G401 (cell line): ENCODE data around the gene USP17L13. TPM values are rescaled to one million over a fixed set of nuclear protein-coding genes. Genes with fewer than 3 reads are reported as not detected.
A peak's percentile ranks its signal among the peaks of the same experiment; 100 is the strongest.
"Not testable (repeated sequence)": the region's sequence is repeated elsewhere in the genome, so short reads cannot be mapped to it uniquely, and the experiment has no call there.

Experiments
- DNase-seq: peaks from one replicate; pipeline ENCODE4 v3.0.0-alpha.2; 2015; ENCODE audit warnings: low spot score
- in situ Hi-C: cut with HindIII; loops from 2 replicates; pipeline ENCODE4 v1.10.0; 2016; ENCODE audit warnings: low sequenced_read_pairs, mixed read lengths
- total RNA-seq: library from RNA; depleted of rRNA; stranded (reverse); fragments of >200 nt; shearing (Covaris generic); gene quantifications from 2 replicates; pipeline ENCODE4 v1.2.3, GENCODE V29; 2014; rRNA removed

USP17L13 gene
- not detected in 2 replicates for total RNA-seq

- DNase-seq, in situ Hi-C loops: not testable (repeated sequence)
Measured at GRCh38 chr4:9224596-9224995, at the start of gene USP17L13. USP17L13 (plus strand) TSS chr4:9224896; CDS start chr4:9224896, 0 bp downstream.

DNA sequence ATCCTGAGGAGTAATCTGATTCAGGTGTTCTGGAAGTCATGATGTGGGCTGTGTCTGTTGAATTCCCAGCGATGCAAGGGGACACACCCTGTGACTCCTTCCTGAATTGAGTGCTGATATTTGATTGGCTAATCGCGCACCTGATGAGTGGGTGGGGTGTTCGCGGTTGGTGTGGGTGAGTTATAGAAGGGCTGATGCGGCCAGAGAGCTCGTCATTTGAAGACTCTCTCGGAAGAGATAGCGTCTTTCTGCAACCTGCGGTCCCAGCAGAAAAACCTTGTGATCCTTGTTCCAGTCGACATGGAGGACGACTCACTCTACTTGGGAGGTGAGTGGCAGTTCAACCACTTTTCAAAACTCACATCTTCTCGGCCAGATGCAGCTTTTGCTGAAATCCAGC is 14.3 kb upstream of the USP17L13 start, which contains the start of gene USP17L10:
Gene USP17L10 (plus strand): TSS at position 301 of the 400 bp plus-strand sequence. CDS start 0 bp downstream, at position 301.
- DNase-seq, in situ Hi-C loops: not testable (repeated sequence)

GRCh38 chr4:9214701-9215100 is 10.0 kb upstream of the USP17L13 start:
- in situ Hi-C loops, DNase-seq: not testable (repeated sequence)

DNA sequence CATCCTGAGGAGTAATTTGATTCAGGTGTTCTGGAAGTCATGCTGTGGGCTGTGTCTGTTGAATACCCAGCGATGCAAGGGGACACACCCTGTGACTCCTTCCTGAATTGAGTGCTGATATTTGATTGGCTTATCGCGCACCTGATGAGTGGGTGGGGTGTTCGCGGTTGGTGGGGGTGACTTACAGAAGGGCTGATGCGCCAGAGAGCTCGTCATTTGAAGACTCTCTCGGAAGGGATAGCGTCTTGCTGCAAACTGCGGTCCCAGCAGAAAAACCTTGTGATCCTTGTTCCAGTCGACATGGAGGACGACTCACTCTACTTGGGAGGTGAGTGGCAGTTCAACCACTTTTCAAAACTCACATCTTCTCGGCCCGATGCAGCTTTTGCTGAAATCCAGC is 9.6 kb upstream of the USP17L13 start, which contains the start of gene USP17L11:
Gene USP17L11 (plus strand): TSS at position 301 of the 400 bp plus-strand sequence. CDS start 0 bp downstream, at position 301.
- in situ Hi-C loops, DNase-seq: not testable (repeated sequence)

DNA sequence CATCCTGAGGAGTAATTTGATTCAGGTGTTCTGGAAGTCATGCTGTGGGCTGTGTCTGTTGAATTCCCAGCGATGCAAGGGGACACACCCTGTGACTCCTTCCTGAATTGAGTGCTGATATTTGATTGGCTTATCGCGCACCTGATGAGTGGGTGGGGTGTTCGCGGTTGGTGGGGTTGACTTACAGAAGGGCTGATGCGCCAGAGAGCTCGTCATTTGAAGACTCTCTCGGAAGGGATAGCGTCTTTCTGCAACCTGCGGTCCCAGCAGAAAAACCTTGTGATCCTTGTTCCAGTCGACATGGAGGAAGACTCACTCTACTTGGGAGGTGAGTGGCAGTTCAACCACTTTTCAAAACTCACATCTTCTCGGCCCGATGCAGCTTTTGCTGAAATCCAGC is 4.8 kb upstream of the USP17L13 start, which contains the start of gene USP17L12:
Gene USP17L12 (plus strand): TSS at position 301 of the 400 bp plus-strand sequence. CDS start 0 bp downstream, at position 301.
- in situ Hi-C loops, DNase-seq: not testable (repeated sequence)

- in situ Hi-C loops, DNase-seq: not testable (repeated sequence)
Measured at GRCh38 chr4:9230249-9230648, 5.6 kb downstream of the USP17L13 start.

- in situ Hi-C loops, DNase-seq: not testable (repeated sequence)
Measured at GRCh38 chr4:9234085-9234484, 9.4 kb downstream of the USP17L13 start, which contains the start of gene USP17L15. USP17L15 (plus strand) TSS chr4:9234385; CDS start chr4:9234385, 0 bp downstream.

- DNase-seq, result peak; percentile 0
- in situ Hi-C loops, result not testable (repeated sequence)
Measured at GRCh38 chr4:9238461-9238860, 13.8 kb downstream of the USP17L13 start.

- DNase-seq, in situ Hi-C loops: not testable (repeated sequence)
Measured at GRCh38 chr4:9243579-9243978, 18.9 kb downstream of the USP17L13 start, which contains the start of gene USP17L17. USP17L17 (plus strand) TSS chr4:9243879; CDS start chr4:9243879, 0 bp downstream.

DNA sequence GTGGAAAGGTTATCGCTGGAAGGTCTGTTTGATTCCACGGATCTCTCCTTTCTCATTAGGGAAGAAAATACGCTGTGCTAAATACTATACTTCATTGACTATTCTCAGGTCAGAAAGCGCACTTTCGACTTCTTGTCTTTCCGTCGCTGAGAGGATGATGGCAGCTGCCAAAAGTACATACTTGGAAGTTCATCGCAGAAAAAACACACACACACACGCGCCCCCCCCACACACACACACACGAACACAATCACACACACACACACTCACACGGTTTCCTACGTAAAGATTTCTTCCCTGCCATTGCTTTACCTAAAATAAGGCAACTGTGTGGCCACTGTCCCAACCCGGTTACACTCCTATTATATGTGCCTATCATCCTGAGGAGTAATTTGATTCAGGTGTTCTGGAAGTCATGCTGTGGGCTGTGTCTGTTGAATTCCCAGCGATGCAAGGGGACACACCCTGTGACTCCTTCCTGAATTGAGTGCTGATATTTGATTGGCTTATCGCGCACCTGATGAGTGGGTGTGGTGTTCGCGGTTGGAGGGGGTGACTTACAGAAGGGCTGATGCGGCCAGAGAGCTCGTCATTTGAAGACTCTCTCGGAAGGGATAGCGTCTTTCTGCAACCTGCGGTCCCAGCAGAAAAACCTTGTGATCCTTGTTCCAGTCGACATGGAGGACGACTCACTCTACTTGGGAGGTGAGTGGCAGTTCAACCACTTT is 23.4 kb downstream of the USP17L13 start, which contains the start of gene USP17L18:
Gene USP17L18 (plus strand): TSS at position 678 of the 728 bp plus-strand sequence. CDS start 0 bp downstream, at position 678.
- in situ Hi-C loops, DNase-seq: not testable (repeated sequence)

GRCh38 chr4:9253078-9253477 is 28.4 kb downstream of the USP17L13 start, which contains the start of gene USP17L19:
USP17L19 (plus strand) TSS chr4:9253378; CDS start chr4:9253378, 0 bp downstream.
- DNase-seq, in situ Hi-C loops: not testable (repeated sequence)

DNA sequence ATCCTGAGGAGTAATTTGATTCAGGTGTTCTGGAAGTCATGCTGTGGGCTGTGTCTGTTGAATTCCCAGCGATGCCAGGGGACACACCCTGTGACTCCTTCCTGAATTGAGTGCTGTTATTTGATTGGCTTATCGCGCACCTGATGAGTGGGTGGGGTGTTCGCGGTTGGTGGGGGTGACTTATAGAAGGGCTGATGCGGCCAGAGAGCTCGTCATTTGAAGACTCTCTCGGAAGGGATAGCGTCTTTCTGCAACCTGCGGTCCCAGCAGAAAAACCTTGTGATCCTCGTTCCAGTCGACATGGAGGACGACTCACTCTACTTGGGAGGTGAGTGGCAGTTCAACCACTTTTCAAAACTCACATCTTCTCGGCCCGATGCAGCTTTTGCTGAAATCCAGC is 33.1 kb downstream of the USP17L13 start, which contains the start of gene USP17L20:
Gene USP17L20 (plus strand): TSS at position 301 of the 400 bp plus-strand sequence. CDS start 0 bp downstream, at position 301.
- DNase-seq, in situ Hi-C loops: not testable (repeated sequence)

- DNase-seq, in situ Hi-C loops: not testable (repeated sequence)
Measured at GRCh38 chr4:9262572-9262971, 37.9 kb downstream of the USP17L13 start, which contains the start of gene USP17L21. USP17L21 (plus strand) TSS chr4:9262872; CDS start chr4:9262872, 0 bp downstream.

GRCh38 chr4:9267319-9267718 is 42.6 kb downstream of the USP17L13 start, which contains the start of gene USP17L22:
USP17L22 (plus strand) TSS chr4:9267619; CDS start chr4:9267619, 0 bp downstream.
- in situ Hi-C loops, DNase-seq: not testable (repeated sequence)

- in situ Hi-C loops, DNase-seq: not testable (repeated sequence)
Measured at GRCh38 chr4:9271719-9272118, 47.0 kb downstream of the USP17L13 start.

Other genes with a start within 250 kb of the USP17L13 start
- not detected in 2 replicates for gene FAM90A26, start 54.5 kb upstream of the USP17L13 start, total RNA-seq
- gene USP17L10, start 14.2 kb upstream of the USP17L13 start, total RNA-seq, result not detected in 2 replicates
- not detected in 2 replicates for gene USP17L11, start 9.5 kb upstream of the USP17L13 start, total RNA-seq
- not detected in 2 replicates for gene USP17L12, start 4.7 kb upstream of the USP17L13 start, total RNA-seq
- not detected in 2 replicates for gene USP17L15, start 9.5 kb downstream of the USP17L13 start, total RNA-seq
- not detected in 2 replicates for gene USP17L17, start 19.0 kb downstream of the USP17L13 start, total RNA-seq
- not detected in 2 replicates for gene USP17L18, start 23.7 kb downstream of the USP17L13 start, total RNA-seq
- not detected in 2 replicates for gene USP17L19, start 28.5 kb downstream of the USP17L13 start, total RNA-seq
- gene USP17L20, start 33.2 kb downstream of the USP17L13 start, total RNA-seq, result not detected in 2 replicates
- not detected in 2 replicates for gene USP17L21, start 38.0 kb downstream of the USP17L13 start, total RNA-seq
- gene USP17L22, start 42.7 kb downstream of the USP17L13 start, total RNA-seq, result not detected in 2 replicates
- not detected in 2 replicates for gene USP17L24, start 100.3 kb downstream of the USP17L13 start, total RNA-seq
- not detected in 2 replicates for gene USP17L25, start 105.0 kb downstream of the USP17L13 start, total RNA-seq
- gene USP17L26, start 109.8 kb downstream of the USP17L13 start, total RNA-seq, result not detected in 2 replicates
- not detected in 2 replicates for gene USP17L5, start 114.5 kb downstream of the USP17L13 start, total RNA-seq
- not detected in 2 replicates for gene USP17L27, start 119.3 kb downstream of the USP17L13 start, total RNA-seq
- not detected in 2 replicates for gene USP17L28, start 124.0 kb downstream of the USP17L13 start, total RNA-seq
- not detected in 2 replicates for gene USP17L29, start 128.7 kb downstream of the USP17L13 start, total RNA-seq
- not detected in 2 replicates for gene USP17L30, start 138.2 kb downstream of the USP17L13 start, total RNA-seq
- not detected in 2 replicates for gene DEFB131A, start 219.5 kb downstream of the USP17L13 start, total RNA-seq